Lower leg skin (tissue), 3 donors: ENCODE measurements around the gene ZDHHC1.

ENCODE experiments used
- CTCF ChIP-seq, 3 donors: fragments of 450-650 bp; IDR thresholded peaks; one replicate each; pipeline ENCODE4 v1.5.1; 2016; ENCODE audit warnings: antibody characterized with exemption in 3 of 3, mild to moderate bottlenecking in 3 of 3, moderate library complexity in 2 of 3
- POLR2A ChIP-seq, 2 donors: fragments of 450-650 bp; IDR thresholded peaks; one replicate each; pipeline ENCODE4 v1.6.1; 2016 to 2017; ENCODE audit warnings: antibody characterized with exemption in 2 of 2, mild to moderate bottlenecking in 1 of 2, moderate library complexity in 1 of 2

GRCh38 chr16:67459861-67460150, 43.5 kb upstream of the ZDHHC1 start:
- TF ChIP-seq CTCF (IDR thresholded peaks at IDR 0.05) (no peak), POLR2A (IDR thresholded peaks at IDR 0.05) (no peak)
